GM13977 (cell line): ENCODE measurements around the gene OTOA.
"Not testable (repeated sequence)": the region's sequence is repeated elsewhere in the genome, so short reads cannot be mapped to it uniquely, and the experiment has no call there.

Experiments
- DNase-seq: peaks from one replicate; pipeline ENCODE4 v3.0.0; 2012; ENCODE audit warnings: low spot score
- in situ Hi-C: fragments of 300-500 bp; cut with MboI; formaldehyde crosslinking; loops from one replicate; pipeline ENCODE4 v1.12.0; 2022; ENCODE audit warnings: low sequenced_read_pairs, low pct_unique_long_range_greater_than_20kb, mixed read lengths, inconsistent platforms; ENCODE audit not compliant: unreplicated experiment
- TF ChIP-seq, protein P1 (sequence below): IDR thresholded peaks from 2 replicates; pipeline ENCODE4 v1.5.1; 2012; ENCODE audit warnings: mild to moderate bottlenecking, control low read depth; ENCODE audit not compliant: insufficient read depth; ENCODE audit errors: extremely low read depth, missing control alignments

Gene OTOA

DNA sequence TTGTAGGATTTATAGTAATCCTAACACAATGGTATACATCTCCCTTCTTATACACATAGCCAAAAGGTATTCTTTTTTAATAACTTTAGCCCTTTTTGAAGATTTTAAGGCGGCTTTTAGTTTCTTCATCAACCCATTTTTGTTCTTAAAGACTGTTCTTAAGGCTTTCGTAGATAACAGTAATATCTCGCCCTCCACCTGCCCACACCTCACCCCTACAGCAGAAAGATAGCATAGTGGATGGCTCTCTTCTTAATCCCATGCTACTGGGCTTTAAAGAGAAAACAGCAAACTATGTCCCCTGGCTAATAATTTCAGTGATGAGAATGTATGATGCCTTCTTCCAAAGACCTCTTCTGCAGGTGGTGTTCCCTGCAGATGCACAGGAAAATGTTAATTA, 20.0 kb upstream of the OTOA start:
- in situ Hi-C loops: no loop called here
- TF ChIP-seq, protein P1, sequence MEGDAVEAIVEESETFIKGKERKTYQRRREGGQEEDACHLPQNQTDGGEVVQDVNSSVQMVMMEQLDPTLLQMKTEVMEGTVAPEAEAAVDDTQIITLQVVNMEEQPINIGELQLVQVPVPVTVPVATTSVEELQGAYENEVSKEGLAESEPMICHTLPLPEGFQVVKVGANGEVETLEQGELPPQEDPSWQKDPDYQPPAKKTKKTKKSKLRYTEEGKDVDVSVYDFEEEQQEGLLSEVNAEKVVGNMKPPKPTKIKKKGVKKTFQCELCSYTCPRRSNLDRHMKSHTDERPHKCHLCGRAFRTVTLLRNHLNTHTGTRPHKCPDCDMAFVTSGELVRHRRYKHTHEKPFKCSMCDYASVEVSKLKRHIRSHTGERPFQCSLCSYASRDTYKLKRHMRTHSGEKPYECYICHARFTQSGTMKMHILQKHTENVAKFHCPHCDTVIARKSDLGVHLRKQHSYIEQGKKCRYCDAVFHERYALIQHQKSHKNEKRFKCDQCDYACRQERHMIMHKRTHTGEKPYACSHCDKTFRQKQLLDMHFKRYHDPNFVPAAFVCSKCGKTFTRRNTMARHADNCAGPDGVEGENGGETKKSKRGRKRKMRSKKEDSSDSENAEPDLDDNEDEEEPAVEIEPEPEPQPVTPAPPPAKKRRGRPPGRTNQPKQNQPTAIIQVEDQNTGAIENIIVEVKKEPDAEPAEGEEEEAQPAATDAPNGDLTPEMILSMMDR: no peak
- no peak for DNase-seq

DNA sequence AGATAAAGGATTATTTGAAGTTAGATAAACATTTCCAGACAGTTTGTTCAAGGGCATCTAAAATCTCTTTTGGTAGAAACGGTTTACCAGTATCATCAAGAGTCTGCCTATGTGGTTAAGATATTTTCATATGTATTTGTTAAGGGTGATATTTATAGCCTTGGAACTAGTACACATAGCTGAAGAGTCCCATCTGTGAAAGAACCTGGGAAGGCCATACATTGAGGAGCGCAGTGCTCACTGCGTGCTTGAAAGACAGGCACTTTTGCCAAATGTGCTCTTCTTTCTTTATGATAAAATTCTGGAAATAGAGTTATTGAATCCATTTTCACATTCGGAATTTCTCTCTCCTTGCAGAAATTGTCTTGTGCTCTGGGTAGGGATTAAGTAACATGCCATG, 19.1 kb upstream of the OTOA start:
- TF ChIP-seq, protein P1: no peak
- in situ Hi-C loops: no loop called here
- DNase-seq: no peak

DNA sequence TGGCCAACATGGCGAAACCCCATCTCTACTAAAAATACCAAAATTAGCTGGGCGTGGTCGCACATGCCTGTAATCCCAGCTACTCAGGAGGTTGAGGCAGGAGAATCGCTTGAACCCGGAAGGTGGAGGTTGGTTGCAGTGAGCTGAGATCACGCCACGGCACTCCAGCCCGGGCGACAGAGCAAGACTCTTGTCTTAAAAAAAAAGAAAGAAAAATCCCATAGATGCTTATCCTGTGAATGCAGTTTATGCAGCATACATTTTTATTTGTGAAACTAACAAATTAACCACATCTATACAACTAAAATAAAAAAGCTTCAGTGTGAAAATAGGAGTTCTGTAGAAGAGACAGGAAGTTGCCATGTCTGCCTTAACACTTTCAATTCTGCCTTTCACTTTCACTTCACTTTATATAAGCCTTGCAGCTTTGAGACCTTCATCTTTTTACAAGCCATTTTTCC, 18.5 kb upstream of the OTOA start:
- peak; percentile 64 for DNase-seq
- in situ Hi-C loops: no loop called here
- TF ChIP-seq, protein P1: no peak

DNA sequence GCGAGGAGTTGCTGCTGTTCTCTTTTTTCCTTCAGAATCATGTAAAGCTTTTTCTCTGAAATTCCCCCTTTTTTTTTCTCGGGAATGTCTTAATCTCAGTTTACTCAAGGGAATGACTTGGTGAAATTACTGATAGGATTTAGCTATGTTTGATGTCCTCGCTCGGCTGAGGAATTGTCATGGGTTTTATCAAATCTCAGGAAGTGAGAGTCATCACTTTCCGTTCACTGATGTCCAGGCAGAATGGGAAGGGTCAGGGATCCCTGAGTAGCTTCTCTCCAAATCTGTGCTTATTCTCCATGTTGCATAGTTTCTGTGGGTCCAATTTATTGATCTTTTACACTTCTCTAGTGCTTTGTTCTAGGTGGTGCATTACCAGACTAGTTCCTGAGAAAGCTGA, 17.7 kb upstream of the OTOA start:
- in situ Hi-C loops: no loop called here
- DNase-seq: no peak
- TF ChIP-seq, protein P1: no peak

DNA sequence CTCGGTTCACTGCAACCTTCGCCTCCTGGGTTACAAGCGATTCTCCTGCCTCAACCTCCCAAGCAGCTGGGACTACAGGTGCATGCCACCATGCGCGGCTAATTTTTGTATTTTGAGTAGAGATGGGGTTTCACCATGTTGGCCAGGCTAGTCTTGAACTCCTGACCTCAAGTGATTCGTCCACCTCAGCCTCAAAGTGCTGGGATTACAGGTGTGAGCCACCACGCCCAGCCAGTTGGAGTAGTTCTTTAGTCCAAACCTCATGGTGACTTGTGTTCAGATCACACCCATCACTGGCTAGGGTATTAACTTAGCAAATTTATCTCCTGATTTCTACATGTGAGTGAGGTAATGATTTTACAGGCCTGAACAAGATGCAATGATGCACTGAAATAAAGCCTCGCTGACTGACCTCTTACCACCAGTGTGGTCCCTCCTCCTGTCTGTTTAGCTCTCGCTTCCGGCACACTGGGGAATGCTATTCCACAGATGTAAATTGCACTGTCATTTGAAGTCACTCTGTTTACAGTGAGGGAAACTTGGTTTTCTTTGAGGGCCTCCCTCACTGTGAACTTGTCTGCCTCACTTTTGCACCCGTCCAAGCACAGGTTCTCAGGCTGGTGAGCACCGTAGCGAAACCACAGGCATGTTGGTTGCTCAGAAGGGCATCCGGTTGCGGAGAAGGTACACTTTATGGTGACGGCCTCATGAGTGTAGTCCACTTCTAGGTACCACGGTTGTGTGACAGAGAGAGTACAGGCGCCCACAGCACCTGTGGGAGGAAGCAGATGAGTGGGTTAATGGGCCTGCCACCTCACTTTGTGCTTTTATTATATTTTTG, 16.8 kb upstream of the OTOA start:
- in situ Hi-C loops: no loop called here
- TF ChIP-seq, protein P1: no peak
- DNase-seq: peak; percentile 65

DNA sequence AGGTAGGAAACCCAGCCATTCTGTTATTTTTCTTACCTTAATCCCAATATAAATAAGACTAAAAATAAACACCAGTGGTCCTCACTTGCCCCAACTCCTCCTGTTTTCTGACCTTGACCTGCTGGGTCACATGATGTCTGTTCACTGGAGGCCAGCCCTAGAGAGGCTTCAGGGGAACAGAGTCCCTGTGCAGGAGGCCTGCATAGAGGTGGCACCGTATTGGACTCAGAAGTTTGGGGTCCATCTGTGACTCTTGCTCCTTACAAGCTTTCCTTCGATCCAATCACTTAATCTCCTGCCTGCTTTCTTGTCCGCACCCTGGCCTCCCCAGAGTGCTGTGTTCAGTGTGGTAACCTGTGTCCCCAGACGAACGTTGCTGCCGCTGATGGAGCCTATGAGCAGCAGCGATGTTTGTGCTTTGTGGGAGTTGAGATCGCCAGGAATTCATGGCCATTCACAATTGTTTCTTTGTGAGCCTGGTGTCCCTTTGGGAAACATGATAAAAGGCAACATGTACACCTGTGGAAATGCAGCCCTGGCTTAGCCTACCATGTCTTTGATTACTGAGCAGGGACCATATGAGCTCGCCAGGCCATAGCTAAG, 16.1 kb upstream of the OTOA start:
- TF ChIP-seq, protein P1: no peak
- in situ Hi-C loops: no loop called here
- no peak for DNase-seq

DNA sequence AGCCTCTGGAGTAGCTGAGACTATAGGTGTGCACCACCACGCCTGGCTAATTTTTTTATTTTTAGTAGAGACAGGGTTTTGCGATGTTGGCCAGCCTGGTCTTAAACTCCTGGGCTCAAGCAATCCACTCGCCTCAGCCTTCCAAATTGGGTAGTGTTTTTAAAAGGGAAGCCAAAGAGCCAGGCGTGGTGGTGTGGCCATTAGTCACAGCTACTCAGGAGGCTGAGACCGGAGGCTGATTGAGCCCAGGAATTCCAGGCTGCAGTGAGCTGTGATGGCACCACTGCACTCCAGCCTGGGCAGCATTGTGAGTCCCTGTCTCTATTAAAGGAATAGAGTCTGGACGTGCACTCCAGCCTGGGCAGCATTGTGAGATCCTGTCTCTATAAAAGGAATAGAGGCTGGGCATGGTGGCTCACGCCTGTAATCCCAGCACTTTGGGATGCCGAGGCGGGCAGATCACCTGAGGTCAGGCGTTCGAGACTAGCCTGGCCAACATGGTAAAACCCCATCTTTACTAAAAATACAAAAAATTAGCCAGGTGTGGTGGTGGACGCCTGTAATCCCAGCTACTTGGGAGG, 13.9 kb upstream of the OTOA start:
- in situ Hi-C loops: loop anchor here (10.0 kb wide), 2 partner anchors 55 kb away; partner anchors contain the start of gene METTL9
- not testable (repeated sequence) for DNase-seq
